Fibroblast of mammary gland (primary cell): ENCODE measurements around the gene SLCO2A1.

Experiments used
- DNase-seq: peaks from one replicate; pipeline ENCODE4 v3.0.0-alpha.2; 2010; ENCODE audit warnings: low read depth
- H3K4me3 ChIP-seq: 2 replicates; pipeline ENCODE4 v1.5.1; 2011; ENCODE audit warnings: low read depth, mild to moderate bottlenecking, low read length, moderate library complexity; ENCODE audit not compliant: control insufficient read depth
- CTCF ChIP-seq: conservative IDR thresholded peaks from 2 replicates; pipeline ENCODE4 v1.5.1; 2011; ENCODE audit warnings: low read depth, low read length, inconsistent platforms; ENCODE audit not compliant: control insufficient read depth, insufficient read depth

SLCO2A1 gene

GRCh38 chr3:133915685-133916658 is 113.8 kb downstream of the SLCO2A1 start:
- TF ChIP-seq CTCF, result no peak
- H3K4me3 ChIP-seq, result no peak overlapping the region
- no peak for DNase-seq

GRCh38 chr3:133914839-133915600 is 114.7 kb downstream of the SLCO2A1 start:
- no peak overlapping the region for H3K4me3 ChIP-seq
- no peak for DNase-seq
- TF ChIP-seq CTCF, result no peak

- no peak for DNase-seq
- H3K4me3 ChIP-seq, result no peak overlapping the region
- TF ChIP-seq CTCF, result peak; percentile 21
Observed at GRCh38 chr3:133910422-133910821, 119.3 kb downstream of the SLCO2A1 start.

- no peak for DNase-seq
- TF ChIP-seq CTCF, result no peak
- H3K4me3 ChIP-seq, result no peak overlapping the region
Observed at GRCh38 chr3:133905376-133905775, 124.3 kb downstream of the SLCO2A1 start.

- no peak for TF ChIP-seq CTCF
Observed at GRCh38 chr3:133901847-133902246, 127.9 kb downstream of the SLCO2A1 start.

GRCh38 chr3:133901083-133901482 is 128.6 kb downstream of the SLCO2A1 start:
- peak; percentile 28 for TF ChIP-seq CTCF
- no peak overlapping the region for H3K4me3 ChIP-seq
- DNase-seq, result no peak

More at GRCh38 chr3:133901847-133902246, 127.9 kb downstream of the SLCO2A1 start:
- no peak for DNase-seq
- no peak overlapping the region for H3K4me3 ChIP-seq
